ENCODE results near the gene GOLGA7B.

Gene GOLGA7B

GRCh38 chr10:97868134-97868685 is 18.6 kb downstream of the GOLGA7B start:
- DNase-seq, result no peak
- no peaks in the 10 kb centered on the region for H3K9me3 Mint-ChIP-seq
- H3K27me3 Mint-ChIP-seq, result no peaks in the 10 kb centered on the region
- no peak overlapping the region for H3K27ac Mint-ChIP-seq
- H3K4me3 Mint-ChIP-seq, result no peak overlapping the region
- no peaks in the 10 kb centered on the region for H3K36me3 Mint-ChIP-seq (ENCODE audit: low read depth)
- peaks cover 12% of the 10 kb centered on the region for H3K4me1 Mint-ChIP-seq (ENCODE audit: low read depth)

GRCh38 chr10:97869091-97870042 is 19.7 kb downstream of the GOLGA7B start:
- H3K27ac Mint-ChIP-seq, result peak overlapping the region; percentile 81
- H3K27me3 Mint-ChIP-seq, result no peaks in the 10 kb centered on the region
- H3K4me1 Mint-ChIP-seq (ENCODE audit: low read depth), result peaks cover 12% of the 10 kb centered on the region
- no peaks in the 10 kb centered on the region for H3K36me3 Mint-ChIP-seq (ENCODE audit: low read depth)
- no peak overlapping the region for H3K4me3 Mint-ChIP-seq
- peak; percentile 84 for DNase-seq
- H3K9me3 Mint-ChIP-seq, result no peaks in the 10 kb centered on the region

GRCh38 chr10:97870990-97871389 is 21.3 kb downstream of the GOLGA7B start:
- H3K27ac Mint-ChIP-seq, result no peak overlapping the region
- peaks cover 12% of the 10 kb centered on the region for H3K4me1 Mint-ChIP-seq (ENCODE audit: low read depth)
- H3K27me3 Mint-ChIP-seq, result no peaks in the 10 kb centered on the region
- H3K36me3 Mint-ChIP-seq (ENCODE audit: low read depth), result no peaks in the 10 kb centered on the region
- H3K9me3 Mint-ChIP-seq, result no peaks in the 10 kb centered on the region
- DNase-seq, result no peak
- no peak overlapping the region for H3K4me3 Mint-ChIP-seq

- Mint-ChIP-seq H3K27me3 (no peaks in the 10 kb centered on the region), H3K9me3 (no peaks in the 10 kb centered on the region), H3K4me1 (ENCODE audit: low read depth) (peaks cover 12% of the 10 kb centered on the region), H3K36me3 (ENCODE audit: low read depth) (no peaks in the 10 kb centered on the region), H3K27ac (no peak overlapping the region), H3K4me3 (no peak overlapping the region)
- no peak for DNase-seq
Observed at GRCh38 chr10:97873569-97873968, 23.9 kb downstream of the GOLGA7B start.

GRCh38 chr10:97874332-97874731 is 24.7 kb downstream of the GOLGA7B start:
- H3K4me1 Mint-ChIP-seq (ENCODE audit: low read depth), result peaks cover 5% of the 10 kb centered on the region
- no peak overlapping the region for H3K27ac Mint-ChIP-seq
- no peak for DNase-seq
- no peaks in the 10 kb centered on the region for H3K36me3 Mint-ChIP-seq (ENCODE audit: low read depth)
- H3K9me3 Mint-ChIP-seq, result no peaks in the 10 kb centered on the region
- no peaks in the 10 kb centered on the region for H3K27me3 Mint-ChIP-seq
- no peak overlapping the region for H3K4me3 Mint-ChIP-seq

GRCh38 chr10:97875391-97875790 is 25.7 kb downstream of the GOLGA7B start:
- no peak for DNase-seq
- no peaks in the 10 kb centered on the region for H3K4me1 Mint-ChIP-seq (ENCODE audit: low read depth)
- H3K36me3 Mint-ChIP-seq (ENCODE audit: low read depth), result no peaks in the 10 kb centered on the region
- no peak overlapping the region for H3K27ac Mint-ChIP-seq
- no peaks in the 10 kb centered on the region for H3K27me3 Mint-ChIP-seq
- H3K4me3 Mint-ChIP-seq, result no peak overlapping the region
- H3K9me3 Mint-ChIP-seq, result no peaks in the 10 kb centered on the region

- Mint-ChIP-seq H3K36me3 (ENCODE audit: low read depth) (no peaks in the 10 kb centered on the region), H3K27me3 (no peaks in the 10 kb centered on the region), H3K4me3 (no peak overlapping the region), H3K27ac (no peak overlapping the region), H3K9me3 (no peaks in the 10 kb centered on the region), H3K4me1 (ENCODE audit: low read depth) (no peaks in the 10 kb centered on the region)
- no peak for DNase-seq
Observed at GRCh38 chr10:97876402-97876801, 26.8 kb downstream of the GOLGA7B start.

- no peaks in the 10 kb centered on the region for H3K9me3 Mint-ChIP-seq
- DNase-seq, result no peak
- H3K36me3 Mint-ChIP-seq (ENCODE audit: low read depth), result no peaks in the 10 kb centered on the region
- no peak overlapping the region for H3K4me3 Mint-ChIP-seq
- peaks cover 2% of the 10 kb centered on the region for H3K27me3 Mint-ChIP-seq
- H3K27ac Mint-ChIP-seq, result no peak overlapping the region
- H3K4me1 Mint-ChIP-seq (ENCODE audit: low read depth), result no peaks in the 10 kb centered on the region
Observed at GRCh38 chr10:97879241-97879640, 29.6 kb downstream of the GOLGA7B start.

GRCh38 chr10:97880109-97880508 is 30.5 kb downstream of the GOLGA7B start:
- H3K4me1 Mint-ChIP-seq (ENCODE audit: low read depth), result no peaks in the 10 kb centered on the region
- no peaks in the 10 kb centered on the region for H3K36me3 Mint-ChIP-seq (ENCODE audit: low read depth)
- H3K4me3 Mint-ChIP-seq, result no peak overlapping the region
- H3K27ac Mint-ChIP-seq, result no peak overlapping the region
- peaks cover 2% of the 10 kb centered on the region for H3K27me3 Mint-ChIP-seq
- H3K9me3 Mint-ChIP-seq, result no peaks in the 10 kb centered on the region
- no peak for DNase-seq

GRCh38 chr10:97882142-97883091 is 32.8 kb downstream of the GOLGA7B start:
- H3K27me3 Mint-ChIP-seq, result peaks cover 2% of the 10 kb centered on the region
- no peak overlapping the region for H3K4me3 Mint-ChIP-seq
- no peaks in the 10 kb centered on the region for H3K36me3 Mint-ChIP-seq (ENCODE audit: low read depth)
- no peak for DNase-seq
- no peaks in the 10 kb centered on the region for H3K9me3 Mint-ChIP-seq
- no peaks in the 10 kb centered on the region for H3K4me1 Mint-ChIP-seq (ENCODE audit: low read depth)
- no peak overlapping the region for H3K27ac Mint-ChIP-seq

- Mint-ChIP-seq H3K4me1 (ENCODE audit: low read depth) (no peaks in the 10 kb centered on the region), H3K27me3 (peaks cover 2% of the 10 kb centered on the region), H3K27ac (no peak overlapping the region), H3K9me3 (no peaks in the 10 kb centered on the region), H3K36me3 (ENCODE audit: low read depth) (no peaks in the 10 kb centered on the region), H3K4me3 (no peak overlapping the region)
- no peak for DNase-seq
Observed at GRCh38 chr10:97883092-97883485, 33.4 kb downstream of the GOLGA7B start.

- Mint-ChIP-seq H3K4me1 (ENCODE audit: low read depth) (no peaks in the 10 kb centered on the region), H3K9me3 (no peaks in the 10 kb centered on the region), H3K27ac (no peak overlapping the region), H3K4me3 (no peak overlapping the region), H3K27me3 (peaks cover 2% of the 10 kb centered on the region), H3K36me3 (ENCODE audit: low read depth) (no peaks in the 10 kb centered on the region)
- DNase-seq, result no peak
Observed at GRCh38 chr10:97886286-97886685, 36.6 kb downstream of the GOLGA7B start.

GRCh38 chr10:97887399-97887798 is 37.8 kb downstream of the GOLGA7B start:
- Mint-ChIP-seq H3K4me1 (ENCODE audit: low read depth) (no peaks in the 10 kb centered on the region), H3K27ac (no peak overlapping the region), H3K9me3 (no peaks in the 10 kb centered on the region), H3K36me3 (ENCODE audit: low read depth) (no peaks in the 10 kb centered on the region), H3K4me3 (no peak overlapping the region), H3K27me3 (peaks cover under 1% of the 10 kb centered on the region)
- no peak for DNase-seq

- DNase-seq, result no peak
- no peaks in the 10 kb centered on the region for H3K27me3 Mint-ChIP-seq
- no peak overlapping the region for H3K27ac Mint-ChIP-seq
- H3K36me3 Mint-ChIP-seq (ENCODE audit: low read depth), result no peaks in the 10 kb centered on the region
- no peaks in the 10 kb centered on the region for H3K9me3 Mint-ChIP-seq
- no peak overlapping the region for H3K4me3 Mint-ChIP-seq
- no peaks in the 10 kb centered on the region for H3K4me1 Mint-ChIP-seq (ENCODE audit: low read depth)
Observed at GRCh38 chr10:97888134-97888533, 38.5 kb downstream of the GOLGA7B start.

All from activated T-cell treated with anti-CD3 and anti-CD28 coated beads, Interleukin-2, amount 50 U/mL, for 24 hours (primary cell).